HepG2 (cell line): Measurements from ENCODE around the gene LTV1. TPM values are rescaled to one million over a fixed set of nuclear protein-coding genes. Genes with fewer than 3 reads are reported as not detected.

Experiments
- ATAC-seq: fragments of 200-7000 bp; cut with Tn5 transposase; 3 replicates; pipeline ENCODE4 v1.9.1; 2020; ENCODE audit warnings: mild to moderate bottlenecking, moderate library complexity
- BruUV-seq: library from RNA; stranded (reverse); fragments of 400-500 nt; replicated peaks from 2 replicates; lab custom pipeline; 2021; lab: Mats Ljungman, UMichigan
- CTCF ChIA-PET: fragments of 300-600 bp; formaldehyde crosslinking; extraction: SDS; loops from one replicate; lab custom pipeline; 2021; ENCODE audit warnings: low total read pairs, inconsistent platforms, low intra/inter-chr PET ratio; lab: Yijun Ruan, JAX
- POLR2A ChIA-PET: fragments of 350-600 bp; sonication (Branson Sonifier 250); formaldehyde crosslinking; loops from one replicate; lab custom pipeline; 2020; ENCODE audit warnings: antibody characterized with exemption, inconsistent platforms; lab: Yijun Ruan, JAX
- DNase-seq: peaks from one replicate; pipeline ENCODE4 v3.0.0-alpha.2; 2015; ENCODE audit warnings: low spot score
- FAIRE-seq: peaks from 3 replicates; lab custom pipeline; 2011; peaks lifted over from hg19 to GRCh38; lab: Jason Lieb, UNC
- H2AFZ ChIP-seq: one replicate; pipeline ENCODE4 v1.6.1; 2011; ENCODE audit warnings: low read length, inconsistent platforms
- H3K27ac ChIP-seq: fragments of 300-600 bp; 3 replicates; pipeline ENCODE4 v1.8.0; 2011; ENCODE audit warnings: mixed run types, mild to moderate bottlenecking, mixed read lengths, low read length, inconsistent platforms; ENCODE audit not compliant: insufficient read depth; ENCODE audit errors: extremely low read length
- H3K27me3 ChIP-seq, 2 experiments: fragments of 200-600 bp in 1 of 2; 2 replicates in 1 of 2; 3 replicates in 1 of 2; pipeline versions ENCODE4 v1.6.0 to v1.8.0; 2011; ENCODE audit warnings: low read length in 2 of 2, mild to moderate bottlenecking in 2 of 2, moderate library complexity in 2 of 2, inconsistent platforms in 1 of 2; ENCODE audit not compliant: insufficient read depth in 2 of 2, control insufficient read depth in 1 of 2
- H3K36me3 ChIP-seq, 2 experiments: fragments of 200-600 bp in 1 of 2; replicated peaks in 1 of 2; 2 replicates in 1 of 2; 3 replicates in 1 of 2; pipeline versions ENCODE4 v1.5.1 to v1.8.0; 2011; ENCODE audit warnings: low read length in 2 of 2, inconsistent platforms in 1 of 2; ENCODE audit not compliant: insufficient read depth in 2 of 2, control insufficient read depth in 1 of 2
- H3K4me1 ChIP-seq: 2 replicates; pipeline ENCODE4 v1.5.1; 2012; ENCODE audit warnings: low read length, inconsistent platforms; ENCODE audit not compliant: insufficient read depth
- H3K4me2 ChIP-seq: 2 replicates; pipeline ENCODE4 v1.6.0; 2011; ENCODE audit warnings: low read depth, low read length, inconsistent platforms
- H3K4me3 ChIP-seq, 3 experiments: fragments of 200-600 bp in 1 of 3; sonication (generic), shearing (Covaris generic) in 1 of 3; replicated peaks in 1 of 3; 2 replicates each; pipeline ENCODE4 v1.5.1; 2011 to 2016; ENCODE audit warnings: low read length in 3 of 3, inconsistent platforms in 2 of 3, low read depth in 2 of 3, mild to moderate bottlenecking in 2 of 3, control low read depth in 1 of 3, mixed read lengths in 1 of 3; ENCODE audit not compliant: insufficient read depth in 1 of 3
- H3K79me2 ChIP-seq: one replicate; pipeline ENCODE4 v1.6.1; 2011; ENCODE audit warnings: low read length, inconsistent platforms; ENCODE audit not compliant: insufficient read depth
- H3K9ac ChIP-seq: 2 replicates; pipeline ENCODE4 v1.6.0; 2011; ENCODE audit warnings: mild to moderate bottlenecking, low read depth, low read length, inconsistent platforms; ENCODE audit not compliant: insufficient read depth
- H3K9me3 ChIP-seq: 2 replicates; pipeline ENCODE4 v1.5.1; 2012; ENCODE audit warnings: mild to moderate bottlenecking, low read length
- H4K20me1 ChIP-seq: 2 replicates; pipeline ENCODE4 v1.6.0; 2011; ENCODE audit warnings: inconsistent platforms, mild to moderate bottlenecking, low read length, moderate library complexity; ENCODE audit not compliant: insufficient read depth
- ATF5 ChIP-seq: sonication (generic); formaldehyde crosslinking; IDR thresholded peaks from 2 replicates; pipeline ENCODE4 v1.4.0; 2020; ENCODE audit warnings: mild to moderate bottlenecking, low read depth, missing genetic modification reagents
- FOXP4 ChIP-seq: sonication (generic); formaldehyde crosslinking; IDR thresholded peaks from 2 replicates; pipeline ENCODE4 v1.4.0; 2020; ENCODE audit warnings: missing genetic modification reagents
- MEIS1 ChIP-seq: sonication (generic); formaldehyde crosslinking; IDR thresholded peaks from 2 replicates; pipeline ENCODE4 v1.9.0; 2021; ENCODE audit warnings: mild to moderate bottlenecking, missing genetic modification reagents, moderate library complexity, borderline replicate concordance
- MEIS2 ChIP-seq: sonication (generic); formaldehyde crosslinking; IDR thresholded peaks from 2 replicates; pipeline ENCODE4 v1.9.0; 2021; ENCODE audit warnings: mild to moderate bottlenecking, missing genetic modification reagents
- PBX3 ChIP-seq: sonication (generic); formaldehyde crosslinking; IDR thresholded peaks from 2 replicates; pipeline ENCODE4 v1.8.1; 2023; ENCODE audit warnings: missing genetic modification reagents, inconsistent platforms, borderline replicate concordance
- SMAD9 ChIP-seq: sonication (generic); formaldehyde crosslinking; IDR thresholded peaks from 2 replicates; pipeline ENCODE4 v1.5.1; 2020; ENCODE audit warnings: mild to moderate bottlenecking, missing genetic modification reagents
- ZBTB46 ChIP-seq: sonication (generic); formaldehyde crosslinking; IDR thresholded peaks from 2 replicates; pipeline ENCODE4 v1.4.0; 2020; ENCODE audit warnings: mild to moderate bottlenecking, missing genetic modification reagents, borderline replicate concordance
- ZNF232 ChIP-seq: sonication (generic); formaldehyde crosslinking; IDR thresholded peaks from 2 replicates; pipeline ENCODE4 v1.4.0; 2020; ENCODE audit warnings: missing genetic modification reagents, borderline replicate concordance
- ZNF296 ChIP-seq: sonication (generic); formaldehyde crosslinking; conservative IDR thresholded peaks from 2 replicates; pipeline ENCODE4 v1.5.0; 2020; ENCODE audit warnings: mild to moderate bottlenecking, missing genetic modification reagents
- ZNF513 ChIP-seq: sonication (generic); formaldehyde crosslinking; conservative IDR thresholded peaks from 2 replicates; pipeline ENCODE4 v1.5.0; 2020; ENCODE audit warnings: missing genetic modification reagents
- ZNF569 ChIP-seq: sonication (generic); formaldehyde crosslinking; IDR thresholded peaks from 2 replicates; pipeline ENCODE4 v1.5.0; 2020; ENCODE audit warnings: mild to moderate bottlenecking, missing genetic modification reagents, moderate library complexity, borderline replicate concordance
- ZNF674 ChIP-seq: sonication (generic); formaldehyde crosslinking; IDR thresholded peaks from 2 replicates; pipeline ENCODE4 v1.5.0; 2020; ENCODE audit warnings: low read depth, mild to moderate bottlenecking, missing genetic modification reagents
- ZNF724P ChIP-seq: sonication (generic); formaldehyde crosslinking; IDR thresholded peaks from 2 replicates; pipeline ENCODE4 v1.8.0; 2022; ENCODE audit warnings: missing genetic modification reagents, borderline replicate concordance
- ZNF75D ChIP-seq: sonication (generic); formaldehyde crosslinking; IDR thresholded peaks from 2 replicates; pipeline ENCODE4 v1.8.1; 2023; ENCODE audit warnings: missing genetic modification reagents, mild to moderate bottlenecking, borderline replicate concordance
- ZNF816 ChIP-seq: sonication (generic); formaldehyde crosslinking; IDR thresholded peaks from 2 replicates; pipeline ENCODE4 v1.8.0; 2022; ENCODE audit warnings: missing genetic modification reagents, mild to moderate bottlenecking, borderline replicate concordance
- WGBS: methylation state at CpG from one replicate; pipeline ENCODE4 v1.1.6; 2017; ENCODE audit warnings: low lambda C conversion rate; 5-methylcytosine and 5-hydroxymethylcytosine counted together
- in situ Hi-C: cut with HindIII; loops from 2 replicates; pipeline ENCODE4 v1.10.0; 2017; ENCODE audit warnings: low pct_unique_long_range_greater_than_20kb; ENCODE audit not compliant: extremely low pct_ligation_motif_present
- intact Hi-C: fragments of 100-400 bp; cut with micrococcal nuclease; formaldehyde crosslinking; loops from one replicate; pipeline ENCODE4 v1.10.0; 2022; ENCODE audit not compliant: unreplicated experiment
- polyA plus RNA-seq, 8 experiments: library from polyadenylated mRNA; depleted of rRNA in 3 of 8; stranded (reverse) in 7 of 8; unstranded in 1 of 8; fragments of >200 nt; fragmentation: Illumina TruSeq in 4 of 8; extraction: Trizol in 4 of 8; gene quantifications; 2 replicates each; pipeline versions ENCODE4 v1.2.1 to v1.2.3, GENCODE V29; 2011 to 2016; ENCODE audit warnings: low read depth in 4 of 8, missing spikeins in 1 of 8, mixed read lengths in 1 of 8; ENCODE audit not compliant: insufficient read depth in 1 of 8
- total RNA-seq, 5 experiments: library from RNA; depleted of rRNA; stranded (reverse); fragments of >200 nt; fragmentation: Illumina TruSeq; extraction: Trizol; gene quantifications; 2 replicates each; pipeline ENCODE4 v1.2.3, GENCODE V29; 2016; ENCODE audit warnings: low read depth in 1 of 5

LTV1 gene
- total and polyA plus RNA-seq, 2 of the 13 experiments (the other 11 are each of a cell fraction or from before 2014, with no cell fraction given) = 21.1 to 85.8 TPM

GRCh38 chr6:143859891-143860660 is 16.9 kb downstream of the LTV1 start (continued):
- TF ChIP-seq PBX3 (CRISPR knock-in tag) (no peak), ZNF75D (CRISPR knock-in tag) (no peak), MEIS1 (CRISPR knock-in tag) (no peak), MEIS2 (CRISPR knock-in tag) (no peak), ZNF513 (CRISPR knock-in tag) (no peak)

GRCh38 chr6:143863771-143864170 is 20.6 kb downstream of the LTV1 start:
- Histone ChIP-seq H3K27ac (no peak overlapping the region), H4K20me1 (no peaks in the 10 kb centered on the region), H2AFZ (no peak overlapping the region), H3K27me3 (no peaks in the 10 kb centered on the region), H3K4me3 (no peak overlapping the region), H3K79me2 (no peaks in the 10 kb centered on the region), H3K4me1 (no peaks in the 10 kb centered on the region), H3K9ac (no peak overlapping the region), H3K9me3 (no peaks in the 10 kb centered on the region), H3K36me3 (peaks cover 3 to 50% of the 10 kb centered on the region in 2 experiments), H3K4me2 (no peak overlapping the region)
- intact Hi-C loops = no loop called here
- BruUV-seq = no TSS peak
- DNase-seq (no peak), ATAC-seq (no peak), FAIRE-seq (no peak)
- POLR2A ChIA-PET = no interaction called here
- 97% methylated on average over 2 of the region's 2 CpGs for WGBS
- in situ Hi-C loops = no loop called here
- CTCF ChIA-PET = no interaction called here
- TF ChIP-seq SMAD9 (CRISPR knock-in tag) = no peak
- no peak for TF ChIP-seq ZNF569 (CRISPR knock-in tag)
- no peak for TF ChIP-seq ZNF232 (CRISPR knock-in tag)
- TF ChIP-seq ZBTB46 = no peak
- no peak for TF ChIP-seq FOXP4
- no peak for TF ChIP-seq ZNF724P (CRISPR knock-in tag)
- no peak for TF ChIP-seq ZNF296
- TF ChIP-seq ZNF816 (CRISPR knock-in tag) = no peak
- no peak for TF ChIP-seq ZNF674
- no peak for TF ChIP-seq ATF5 (CRISPR knock-in tag)
